Cerebellar cortex (tissue), 1 donor: ENCODE measurements around the gene CCT6B.
"Not testable (repeated sequence)": the region's sequence is repeated elsewhere in the genome, so short reads cannot be mapped to it uniquely, and the experiment has no call there.

Source experiments
- DNase-seq: peaks from one replicate; pipeline ENCODE4 v3.0.0-alpha.2; 2015; ENCODE audit warnings: low spot score

CCT6B gene

GRCh38 chr17:34980353-34980680 is 19.1 kb upstream of the CCT6B start, which contains the start of gene LIG3:
LIG3 (plus strand) TSS chr17:34980512; CDS start chr17:34983006, 2,494 bp downstream.
- peak; percentile 92 for DNase-seq

GRCh38 chr17:34979650-34980352 is 18.5 kb upstream of the CCT6B start:
- DNase-seq, result no peak

GRCh38 chr17:34979153-34979552 is 17.9 kb upstream of the CCT6B start:
- no peak for DNase-seq

- DNase-seq, result no peak
Measured at GRCh38 chr17:34974794-34975785, 13.8 kb upstream of the CCT6B start.

- no peak for DNase-seq
Measured at GRCh38 chr17:34974179-34974578, 12.9 kb upstream of the CCT6B start.

- no peak for DNase-seq
Measured at GRCh38 chr17:34958438-34958837, 2.8 kb downstream of the CCT6B start.

GRCh38 chr17:34950780-34951179 is 10.5 kb downstream of the CCT6B start:
- not testable (repeated sequence) for DNase-seq

- DNase-seq, result no peak
Measured at GRCh38 chr17:34930283-34930682, 31.0 kb downstream of the CCT6B start.

GRCh38 chr17:34926661-34927060 is 34.6 kb downstream of the CCT6B start:
- DNase-seq, result no peak

GRCh38 chr17:34920676-34921075 is 40.6 kb downstream of the CCT6B start:
- DNase-seq, result no peak

GRCh38 chr17:34917381-34917780 is 43.9 kb downstream of the CCT6B start:
- peak; percentile 89 for DNase-seq

- no peak for DNase-seq
Measured at GRCh38 chr17:34916120-34916519, 45.1 kb downstream of the CCT6B start.

- no peak for DNase-seq
Measured at GRCh38 chr17:34913001-34913400, 48.3 kb downstream of the CCT6B start.

GRCh38 chr17:34909040-34909439 is 52.2 kb downstream of the CCT6B start:
- DNase-seq, result no peak

- no peak for DNase-seq
Measured at GRCh38 chr17:34902831-34903547, 58.3 kb downstream of the CCT6B start.

GRCh38 chr17:34899643-34900291 is 61.5 kb downstream of the CCT6B start:
- no peak for DNase-seq

- no peak for DNase-seq
Measured at GRCh38 chr17:34895383-34895782, 65.9 kb downstream of the CCT6B start.

GRCh38 chr17:34894964-34895363 is 66.3 kb downstream of the CCT6B start:
- no peak for DNase-seq

- peak; percentile 53 for DNase-seq
Measured at GRCh38 chr17:34892461-34893249, 68.6 kb downstream of the CCT6B start.

- DNase-seq, result no peak
Measured at GRCh38 chr17:34886831-34887230, 74.4 kb downstream of the CCT6B start.

- no peak for DNase-seq
Measured at GRCh38 chr17:34885076-34885475, 76.2 kb downstream of the CCT6B start.
